Tibial artery (tissue), 4 donors: Measurements from ENCODE around the gene BANP.
"Not testable (repeated sequence)": the region's sequence is repeated elsewhere in the genome, so short reads cannot be mapped to it uniquely, and the experiment has no call there.

Source experiments
- DNase-seq, 2 donors: peaks; one replicate each; pipeline ENCODE4 v3.0.0-alpha.2; 2019
- H3K27ac ChIP-seq, 2 donors: fragments of 200-600 bp; sonication (generic) in 1 of 2; 1 replicate in 1 of 2; 2 replicates in 1 of 2; pipeline ENCODE4 v1.5.1; 2018 to 2019; ENCODE audit warnings: mild to moderate bottlenecking in 1 of 2
- H3K27me3 ChIP-seq, 2 donors: fragments of 200-600 bp; sonication (generic) in 1 of 2; one replicate each; pipeline versions ENCODE4 v1.5.1 to v1.6.0; 2016 to 2019
- H3K36me3 ChIP-seq, 3 donors: fragments of 200-600 bp; sonication (generic) in 2 of 3; one replicate each; pipeline ENCODE4 v1.5.1; 2016 to 2019; ENCODE audit warnings: mild to moderate bottlenecking in 2 of 3
- H3K4me1 ChIP-seq, 4 donors: fragments of 200-600 bp; sonication (generic) in 2 of 4; 1 replicate in 3 of 4; 2 replicates in 1 of 4; pipeline ENCODE4 v1.5.1; 2016 to 2019
- H3K4me3 ChIP-seq, 2 donors: fragments of 200-600 bp; sonication (generic) in 1 of 2; 1 replicate in 1 of 2; 2 replicates in 1 of 2; pipeline ENCODE4 v1.5.1; 2018 to 2019; ENCODE audit warnings: mild to moderate bottlenecking in 2 of 2
- H3K9me3 ChIP-seq, 3 donors: fragments of 200-600 bp; sonication (generic) in 1 of 3; one replicate each; pipeline ENCODE4 v1.5.1; 2016 to 2019
- CTCF ChIP-seq, 2 experiments: fragments of 200-600 bp in 1 of 2; fragments of 450-650 bp in 1 of 2; IDR thresholded peaks; one replicate each; pipeline ENCODE4 v1.5.1; 2017 to 2019; ENCODE audit warnings: antibody characterized with exemption in 2 of 2, mild to moderate bottlenecking in 1 of 2, moderate library complexity in 1 of 2
- intact Hi-C: fragments of 100-400 bp; cut with DNase I; formaldehyde crosslinking; loops from one replicate; pipeline ENCODE4 v1.15.0; 2023; ENCODE audit warnings: low total_unique reads

Gene BANP

GRCh38 chr16:88088161-88088581 is 136.9 kb downstream of the BANP start:
- no peak for TF ChIP-seq CTCF (IDR thresholded peaks at IDR 0.05)
- H3K4me3 ChIP-seq: no peak overlapping the region

GRCh38 chr16:88088611-88089010 is 137.4 kb downstream of the BANP start:
- DNase-seq, H3K27me3 ChIP-seq, intact Hi-C loops, H3K4me3 ChIP-seq, H3K36me3 ChIP-seq, H3K27ac ChIP-seq, H3K9me3 ChIP-seq: not testable (repeated sequence)
- peaks cover 0 to 13% (median 5%) of the 10 kb centered on the region in 4 donors for H3K4me1 ChIP-seq

More at GRCh38 chr16:88088161-88088581, 136.9 kb downstream of the BANP start:
- Histone ChIP-seq H3K9me3 (no peaks in the 10 kb centered on the region), H3K36me3 (peaks cover 0 to 4% (median 0%) of the 10 kb centered on the region in 3 donors), H3K27me3 (peaks cover 0 to 10% of the 10 kb centered on the region in 2 donors), H3K27ac (no peak overlapping the region), H3K4me1 (peaks cover 0 to 13% (median 5%) of the 10 kb centered on the region in 4 donors)
- peak in 1 of 2 donors; percentile 64 for DNase-seq
- intact Hi-C loops: no loop called here

GRCh38 chr16:88089071-88089470 is 137.8 kb downstream of the BANP start:
- H3K4me3 ChIP-seq, H3K27me3 ChIP-seq, H3K27ac ChIP-seq, intact Hi-C loops, H3K9me3 ChIP-seq, H3K36me3 ChIP-seq, DNase-seq: not testable (repeated sequence)
- peaks cover 0 to 13% (median 5%) of the 10 kb centered on the region in 4 donors for H3K4me1 ChIP-seq

- H3K36me3 ChIP-seq, H3K9me3 ChIP-seq, intact Hi-C loops, H3K4me3 ChIP-seq, H3K27me3 ChIP-seq: not testable (repeated sequence)
- peak overlapping the region; percentile 35 to 44 for H3K27ac ChIP-seq
- DNase-seq: peak; percentile 81 to 85
- H3K4me1 ChIP-seq: peaks cover 0 to 13% (median 5%) of the 10 kb centered on the region in 4 donors
Measured at GRCh38 chr16:88089632-88090376, 138.6 kb downstream of the BANP start.

GRCh38 chr16:88090377-88091175 is 139.3 kb downstream of the BANP start:
- not testable (repeated sequence) for DNase-seq

GRCh38 chr16:88091221-88091971 is 140.2 kb downstream of the BANP start:
- intact Hi-C loops, H3K4me3 ChIP-seq, H3K27me3 ChIP-seq, H3K36me3 ChIP-seq, H3K27ac ChIP-seq, DNase-seq: not testable (repeated sequence)
- peaks cover 0 to 12% (median 11%) of the 10 kb centered on the region in 3 donors for H3K9me3 ChIP-seq
- peaks cover 0 to 13% (median 5%) of the 10 kb centered on the region in 4 donors for H3K4me1 ChIP-seq

More at GRCh38 chr16:88090377-88091175, 139.3 kb downstream of the BANP start:
- Histone ChIP-seq H3K4me1 (peaks cover 0 to 13% (median 5%) of the 10 kb centered on the region in 4 donors), H3K27ac (peak overlapping the region; percentile 35 to 44)
- H3K27me3 ChIP-seq, H3K4me3 ChIP-seq, H3K9me3 ChIP-seq, H3K36me3 ChIP-seq, intact Hi-C loops: not testable (repeated sequence)

GRCh38 chr16:88091972-88092302 is 140.7 kb downstream of the BANP start:
- H3K36me3 ChIP-seq, intact Hi-C loops, H3K27me3 ChIP-seq, H3K27ac ChIP-seq, DNase-seq, H3K4me3 ChIP-seq: not testable (repeated sequence)
- Histone ChIP-seq H3K4me1 (peaks cover 0 to 13% (median 5%) of the 10 kb centered on the region in 4 donors), H3K9me3 (peaks cover 0 to 18% (median 17%) of the 10 kb centered on the region in 3 donors)

- H3K27ac ChIP-seq, H3K4me3 ChIP-seq, DNase-seq, intact Hi-C loops, H3K36me3 ChIP-seq, H3K27me3 ChIP-seq: not testable (repeated sequence)
- H3K4me1 ChIP-seq: peaks cover 0 to 13% (median 5%) of the 10 kb centered on the region in 4 donors
- H3K9me3 ChIP-seq: peaks cover 0 to 23% (median 22%) of the 10 kb centered on the region in 3 donors
Measured at GRCh38 chr16:88092791-88093555, 141.7 kb downstream of the BANP start.

- intact Hi-C loops, H3K4me3 ChIP-seq, H3K27ac ChIP-seq, DNase-seq, H3K36me3 ChIP-seq, H3K27me3 ChIP-seq: not testable (repeated sequence)
- H3K4me1 ChIP-seq: peaks cover 0 to 13% (median 5%) of the 10 kb centered on the region in 4 donors
- H3K9me3 ChIP-seq: peaks cover 0 to 23% (median 22%) of the 10 kb centered on the region in 3 donors
Measured at GRCh38 chr16:88093556-88094252, 142.5 kb downstream of the BANP start.

GRCh38 chr16:88094253-88094575 is 143.0 kb downstream of the BANP start:
- Histone ChIP-seq H3K4me1 (peaks cover 0 to 13% (median 5%) of the 10 kb centered on the region in 4 donors), H3K27me3 (peaks cover 0 to 10% of the 10 kb centered on the region in 2 donors), H3K9me3 (peaks cover 0 to 23% (median 22%) of the 10 kb centered on the region in 3 donors)
- intact Hi-C loops, H3K27ac ChIP-seq, H3K36me3 ChIP-seq, DNase-seq, H3K4me3 ChIP-seq: not testable (repeated sequence)

- H3K27ac ChIP-seq, H3K4me3 ChIP-seq, intact Hi-C loops, DNase-seq, H3K36me3 ChIP-seq: not testable (repeated sequence)
- H3K27me3 ChIP-seq: peaks cover 0 to 17% of the 10 kb centered on the region in 2 donors
- H3K9me3 ChIP-seq: peaks cover 0 to 23% (median 22%) of the 10 kb centered on the region in 3 donors
- H3K4me1 ChIP-seq: peaks cover 0 to 13% (median 4%) of the 10 kb centered on the region in 4 donors
Measured at GRCh38 chr16:88094900-88095299, 143.7 kb downstream of the BANP start.
